HL-60 (cell line): ENCODE measurements around the gene WWOX.

Source experiments
- DNase-seq, 2 experiments: peaks; one replicate each; pipeline ENCODE4 v3.0.0-alpha.2; 2010 to 2020; ENCODE audit warnings: low read depth in 1 of 2, low spot score in 1 of 2
- H3K27ac ChIP-seq: fragments of 250-450 bp; sonication (Bioruptor Pico); replicated peaks from 2 replicates; pipeline ENCODE4 v1.5.1; 2020; ENCODE audit warnings: mild to moderate bottlenecking, moderate library complexity
- H3K27me3 ChIP-seq: fragments of 250-450 bp; sonication (Bioruptor Pico); 2 replicates; pipeline ENCODE4 v1.5.1; 2021; ENCODE audit warnings: mild to moderate bottlenecking, moderate library complexity; ENCODE audit not compliant: insufficient read depth, poor library complexity, severe bottlenecking
- H3K4me3 ChIP-seq: replicated peaks from 2 replicates; pipeline ENCODE4 v1.5.1; 2011; ENCODE audit warnings: mild to moderate bottlenecking, control low read depth, low read length; ENCODE audit not compliant: insufficient read depth
- CTCF ChIP-seq: IDR thresholded peaks from one replicate; pipeline ENCODE4 v1.5.1; 2011; ENCODE audit warnings: low read length, control low read depth, inconsistent platforms; ENCODE audit not compliant: insufficient read depth
- GABPA ChIP-seq: IDR thresholded peaks from 2 replicates; pipeline ENCODE4 v1.6.1; 2012; ENCODE audit warnings: low read depth
- POLR2AphosphoS5 ChIP-seq: IDR thresholded peaks from 2 replicates; pipeline ENCODE4 v1.6.1; 2012; ENCODE audit warnings: low read depth
- REST ChIP-seq: IDR thresholded peaks from 2 replicates; pipeline ENCODE4 v1.6.1; 2012; ENCODE audit warnings: low read depth; ENCODE audit not compliant: insufficient replicate concordance
- SPI1 ChIP-seq: IDR thresholded peaks from 2 replicates; pipeline ENCODE4 v1.6.1; 2012; ENCODE audit warnings: low read depth, mild to moderate bottlenecking, borderline replicate concordance

WWOX gene

GRCh38 chr16:78487471-78487870 is 388.0 kb downstream of the WWOX start:
- no peaks in the 10 kb centered on the region for H3K27me3 ChIP-seq
- H3K27ac ChIP-seq = no peak overlapping the region
- no peak overlapping the region for H3K4me3 ChIP-seq
- DNase-seq = no peak
- TF ChIP-seq POLR2AphosphoS5 (no peak), GABPA (no peak), CTCF (no peak), SPI1 (no peak), REST (no peak)

GRCh38 chr16:78489072-78489471 is 389.6 kb downstream of the WWOX start:
- H3K27me3 ChIP-seq = no peaks in the 10 kb centered on the region
- H3K4me3 ChIP-seq = no peak overlapping the region
- DNase-seq = no peak
- TF ChIP-seq SPI1 = no peak
- TF ChIP-seq CTCF = no peak
- TF ChIP-seq GABPA = no peak
- no peak for TF ChIP-seq POLR2AphosphoS5
- TF ChIP-seq REST = no peak
- H3K27ac ChIP-seq = no peak overlapping the region

- no peak overlapping the region for H3K4me3 ChIP-seq
- no peak overlapping the region for H3K27ac ChIP-seq
- H3K27me3 ChIP-seq = no peaks in the 10 kb centered on the region
- TF ChIP-seq POLR2AphosphoS5 = no peak
- no peak for TF ChIP-seq SPI1
- no peak for TF ChIP-seq CTCF
- TF ChIP-seq GABPA = no peak
- no peak for DNase-seq
These were observed 390.2 kb downstream of the WWOX start for GRCh38 chr16:78489631-78490030.

GRCh38 chr16:78490431-78490830 is 391.0 kb downstream of the WWOX start:
- TF ChIP-seq CTCF (no peak), POLR2AphosphoS5 (no peak), SPI1 (no peak), GABPA (no peak), REST (no peak)

More at GRCh38 chr16:78490431-78490830, 391.0 kb downstream of the WWOX start:
- no peak for DNase-seq
- H3K27me3 ChIP-seq = no peaks in the 10 kb centered on the region
- H3K4me3 ChIP-seq = no peak overlapping the region
- H3K27ac ChIP-seq = no peak overlapping the region
